ENCODE data around the gene CELSR1. TPM values are rescaled to one million over a fixed set of nuclear protein-coding genes. Genes with fewer than 3 reads are reported as not detected.

CELSR1 gene
- total and polyA plus RNA-seq, 10 donors: 4.3 to 13.1 (median 8.4) TPM

GRCh38 chr22:46376908-46377524 is 160.4 kb downstream of the CELSR1 start:
- H3K27ac ChIP-seq: no peak overlapping the region
- intact Hi-C loops (cut with DNase I; ENCODE audit: low total_unique reads): no loop called here
- H3K36me3 ChIP-seq: peaks cover 0 to 57% (median 4%) of the 10 kb centered on the region in 6 donors
- H3K9me3 ChIP-seq: peaks cover 0 to 28% (median 21%) of the 10 kb centered on the region in 8 donors
- DNase-seq: no peak
- 89 to 96% (median 92%) methylated on average over 19 of the region's 19 CpGs for WGBS, 5 donors
- peaks cover 0 to 25% (median 11%) of the 10 kb centered on the region in 6 donors for H3K4me1 ChIP-seq
- H3K27me3 ChIP-seq (replicated peaks in 1 of 7): peaks cover 0 to 25% (median 0%) of the 10 kb centered on the region in 7 donors
- H3K4me3 ChIP-seq: no peak overlapping the region
- TF ChIP-seq POLR2AphosphoS5 (IDR thresholded peaks at IDR 0.05) (no peak), POLR2A (IDR thresholded peaks at IDR 0.05) (no peak), CTCF (IDR thresholded peaks at IDR 0.05 in 8 of 11, conservative IDR thresholded peaks at IDR 0.05 in 3 of 11) (no peak)

GRCh38 chr22:46376111-46376510 is 161.3 kb downstream of the CELSR1 start:
- 88 to 94% (median 90%) methylated on average over 3 of the region's 3 CpGs for WGBS, 5 donors
- DNase-seq: no peak
- Histone ChIP-seq H3K27ac (no peak overlapping the region), H3K4me3 (no peak overlapping the region), H3K4me1 (peaks cover 0 to 27% (median 11%) of the 10 kb centered on the region in 6 donors), H3K9me3 (peaks cover 0 to 28% (median 21%) of the 10 kb centered on the region in 8 donors), H3K36me3 (peaks cover 0 to 48% (median 4%) of the 10 kb centered on the region in 6 donors), H3K27me3 (replicated peaks in 1 of 7) (peaks cover 0 to 25% (median 0%) of the 10 kb centered on the region in 7 donors)
- intact Hi-C loops (cut with DNase I; ENCODE audit: low total_unique reads): no loop called here
- TF ChIP-seq POLR2A (IDR thresholded peaks at IDR 0.05) (no peak), POLR2AphosphoS5 (IDR thresholded peaks at IDR 0.05) (no peak), CTCF (IDR thresholded peaks at IDR 0.05 in 8 of 11, conservative IDR thresholded peaks at IDR 0.05 in 3 of 11) (no peak)

- WGBS, 5 donors: 84 to 90% (median 86%) methylated on average over 23 to 38 of the region's 38 CpGs
- Histone ChIP-seq H3K9me3 (peaks cover 0 to 28% (median 21%) of the 10 kb centered on the region in 8 donors), H3K4me3 (no peak overlapping the region), H3K27ac (no peak overlapping the region), H3K27me3 (replicated peaks in 1 of 7) (peaks cover 0 to 25% (median 0%) of the 10 kb centered on the region in 7 donors), H3K4me1 (peaks cover 0 to 38% (median 11%) of the 10 kb centered on the region in 6 donors), H3K36me3 (peaks cover 0 to 37% (median 2%) of the 10 kb centered on the region in 6 donors)
- TF ChIP-seq POLR2A (IDR thresholded peaks at IDR 0.05) (no peak), POLR2AphosphoS5 (IDR thresholded peaks at IDR 0.05) (no peak), CTCF (IDR thresholded peaks at IDR 0.05 in 8 of 11, conservative IDR thresholded peaks at IDR 0.05 in 3 of 11) (no peak)
- DNase-seq: no peak
- intact Hi-C loops (cut with DNase I; ENCODE audit: low total_unique reads): no loop called here
Measured at GRCh38 chr22:46374663-46375474, 162.6 kb downstream of the CELSR1 start.

Data from spleen (tissue), 11 donors.